ENCODE results near the gene SLC2A6. TPM values are rescaled to one million over a fixed set of nuclear protein-coding genes. Genes with fewer than 3 reads are reported as not detected.

SLC2A6 gene
- polyA plus RNA-seq, 1 donor, result 1.7 TPM

DNA sequence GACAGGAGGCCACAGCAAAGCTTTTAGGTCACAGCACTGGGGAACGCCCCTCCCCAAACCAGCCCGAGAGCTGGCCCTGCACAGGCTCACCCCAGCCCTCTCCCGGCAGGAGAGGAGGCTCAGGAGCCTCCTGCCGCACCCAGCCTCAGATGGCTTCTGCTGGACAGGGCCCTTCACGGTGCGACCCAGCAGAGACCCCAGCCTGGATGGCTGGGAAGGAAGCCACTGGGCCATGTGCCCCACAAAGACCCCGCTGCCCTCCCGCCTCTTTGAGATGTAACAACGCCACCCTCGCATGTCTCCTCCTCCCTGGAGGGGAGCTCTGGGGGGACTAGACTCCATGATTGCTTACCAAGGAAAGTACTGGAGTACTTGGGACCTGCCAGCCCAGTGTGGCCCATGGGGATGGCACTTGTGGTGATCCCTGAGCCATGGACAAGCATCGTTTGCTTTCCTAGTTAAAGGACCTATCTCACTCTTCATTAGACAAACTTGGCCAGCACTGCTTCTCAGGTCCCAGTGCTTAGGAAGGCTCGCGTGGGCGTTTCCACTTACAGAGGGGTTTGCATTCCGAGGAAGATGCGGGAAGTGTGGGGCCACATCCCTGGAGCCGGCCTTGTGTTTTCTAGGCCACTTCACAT is 36.8 kb upstream of the SLC2A6 start:
- H3K4me1 ChIP-seq (ENCODE audit: control insufficient read depth, insufficient read depth, low read length), result no peaks in the 10 kb centered on the region
- no peaks in the 10 kb centered on the region for H3K27me3 ChIP-seq (ENCODE audit: control insufficient read depth, insufficient read depth, low read length)
- DNase-seq, result no peak
- no peaks in the 10 kb centered on the region for H3K36me3 ChIP-seq (ENCODE audit: control insufficient read depth, insufficient read depth, low read length)
- H3K27ac ChIP-seq (ENCODE audit: low read length), result no peak overlapping the region
- H3K4me3 ChIP-seq (ENCODE audit: low read length), result no peak overlapping the region
- 100% methylated on average over 1 of the region's 17 CpGs for WGBS (ENCODE audit: insufficient coverage, low lambda C conversion rate)
- H3K9me3 ChIP-seq (ENCODE audit: control insufficient read depth, low read depth, low read length), result peaks cover 4% of the 10 kb centered on the region

DNA sequence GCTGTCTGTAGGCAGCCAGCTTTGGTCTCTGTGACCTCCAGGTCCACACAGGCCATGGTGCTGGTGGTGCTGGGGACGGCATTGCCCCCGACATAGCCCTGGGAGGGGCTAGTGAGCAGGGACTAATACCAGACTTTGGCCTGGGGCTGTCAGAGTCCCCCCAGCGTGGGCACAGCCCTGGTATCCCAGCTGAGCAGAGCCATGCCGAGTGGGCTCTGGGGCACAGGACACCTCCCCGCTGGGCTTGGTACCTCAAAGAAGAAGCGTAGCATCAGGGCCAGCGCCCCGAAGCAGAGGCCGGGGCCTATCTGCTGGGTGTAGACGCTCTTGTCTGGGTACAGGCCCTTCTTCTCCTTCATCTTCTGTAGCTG is 36.3 kb upstream of the SLC2A6 start:
- H3K9me3 ChIP-seq (ENCODE audit: control insufficient read depth, low read depth, low read length), result peaks cover 4% of the 10 kb centered on the region
- H3K27me3 ChIP-seq (ENCODE audit: control insufficient read depth, insufficient read depth, low read length), result no peaks in the 10 kb centered on the region
- H3K36me3 ChIP-seq (ENCODE audit: control insufficient read depth, insufficient read depth, low read length), result no peaks in the 10 kb centered on the region
- WGBS (ENCODE audit: insufficient coverage, low lambda C conversion rate), result no CpG with 5 or more reads among the region's 10 CpGs
- DNase-seq, result no peak
- H3K27ac ChIP-seq (ENCODE audit: low read length), result no peak overlapping the region
- no peak overlapping the region for H3K4me3 ChIP-seq (ENCODE audit: low read length)
- H3K4me1 ChIP-seq (ENCODE audit: control insufficient read depth, insufficient read depth, low read length), result no peaks in the 10 kb centered on the region

DNA sequence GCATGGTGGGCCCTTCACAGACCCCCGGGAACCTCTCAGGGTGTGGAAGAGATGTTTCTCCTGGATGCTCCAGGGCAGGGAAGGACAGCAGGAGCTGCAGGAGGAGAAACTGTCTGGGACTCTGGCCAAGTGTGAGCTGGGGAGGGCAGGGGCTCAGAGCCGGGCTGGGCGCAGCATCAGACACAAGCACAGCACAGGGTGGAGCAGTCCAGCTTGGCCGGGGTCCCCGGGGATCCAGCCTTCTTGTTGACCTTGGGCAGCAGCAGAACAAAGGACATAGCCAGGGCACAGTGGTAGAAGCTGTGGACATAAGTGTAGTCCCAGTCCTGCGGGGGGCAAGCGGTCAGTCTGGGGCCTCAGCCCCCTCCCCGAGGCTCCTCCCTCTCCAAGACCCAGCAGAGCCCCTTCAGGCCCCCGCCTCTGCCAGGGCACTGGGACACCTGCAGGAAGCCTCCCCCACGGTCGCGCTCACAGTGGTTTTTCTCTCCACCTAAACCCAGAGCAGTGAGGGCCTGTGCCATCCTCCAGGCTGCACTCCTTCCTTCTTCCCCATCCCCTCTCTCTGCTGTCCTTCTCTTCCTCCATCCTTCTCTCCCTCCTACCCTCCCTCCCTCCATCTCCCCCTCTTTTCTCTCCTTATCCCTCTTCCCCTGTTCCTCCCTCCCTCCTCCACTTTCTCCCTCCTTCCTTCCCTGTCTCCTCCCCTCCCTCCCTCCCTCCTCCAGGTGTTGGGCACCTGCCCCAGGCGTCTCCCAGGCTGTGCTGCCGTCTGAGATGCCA is 35.8 kb upstream of the SLC2A6 start:
- H3K36me3 ChIP-seq (ENCODE audit: control insufficient read depth, insufficient read depth, low read length), result no peaks in the 10 kb centered on the region
- no peak for DNase-seq
- peaks cover 5% of the 10 kb centered on the region for H3K27me3 ChIP-seq (ENCODE audit: control insufficient read depth, insufficient read depth, low read length)
- H3K4me1 ChIP-seq (ENCODE audit: control insufficient read depth, insufficient read depth, low read length), result no peaks in the 10 kb centered on the region
- no CpG with 5 or more reads among the region's 14 CpGs for WGBS (ENCODE audit: insufficient coverage, low lambda C conversion rate)
- H3K9me3 ChIP-seq (ENCODE audit: control insufficient read depth, low read depth, low read length), result peaks cover 4% of the 10 kb centered on the region
- no peak overlapping the region for H3K4me3 ChIP-seq (ENCODE audit: low read length)
- no peak overlapping the region for H3K27ac ChIP-seq (ENCODE audit: low read length)

DNA sequence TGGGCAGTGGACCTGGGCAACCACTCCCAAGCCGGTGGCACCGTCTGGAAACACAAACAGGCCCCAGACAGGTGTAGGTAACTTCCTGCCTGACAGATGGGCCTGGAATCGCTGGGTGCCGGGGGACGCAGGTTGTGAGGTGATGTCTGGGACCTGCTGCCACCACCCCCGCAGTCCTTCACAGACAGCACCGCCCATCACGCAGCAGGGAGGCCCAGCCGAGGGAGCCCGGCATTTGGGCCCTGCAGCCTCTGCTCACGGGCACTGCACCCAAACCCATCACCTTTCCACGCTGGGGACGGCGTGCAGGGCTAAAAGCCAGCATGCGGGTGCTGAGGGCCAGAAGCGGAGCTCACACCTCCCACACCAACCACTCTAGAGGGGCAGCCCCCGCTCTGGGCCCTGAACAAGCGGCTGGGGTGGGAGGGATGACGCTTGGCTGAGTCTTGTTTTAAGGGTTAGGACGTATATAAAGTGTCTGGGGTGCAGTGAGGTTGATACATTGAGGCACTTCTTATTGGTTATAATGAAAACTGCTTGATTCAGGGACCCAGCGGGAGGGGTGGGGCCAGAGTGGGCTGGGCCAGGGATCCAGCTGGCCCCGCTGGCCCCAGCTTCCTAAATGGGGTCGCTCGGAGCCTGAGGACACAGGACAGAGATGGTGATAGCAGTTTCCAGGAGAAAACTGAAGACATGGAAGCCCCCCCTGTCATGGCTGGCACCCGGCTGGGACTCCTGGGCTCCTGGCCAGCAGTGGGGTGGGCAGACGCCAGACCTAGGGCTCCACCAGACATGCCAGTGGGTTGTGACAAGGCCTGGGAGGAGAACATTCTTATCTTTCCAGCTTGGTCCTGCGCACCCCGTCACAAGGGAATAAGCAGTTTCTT is 34.6 kb upstream of the SLC2A6 start:
- peaks cover 13% of the 10 kb centered on the region for H3K27me3 ChIP-seq (ENCODE audit: control insufficient read depth, insufficient read depth, low read length)
- peaks cover 4% of the 10 kb centered on the region for H3K9me3 ChIP-seq (ENCODE audit: control insufficient read depth, low read depth, low read length)
- H3K4me3 ChIP-seq (ENCODE audit: low read length), result no peak overlapping the region
- WGBS (ENCODE audit: insufficient coverage, low lambda C conversion rate), result 40% methylated on average over 1 of the region's 28 CpGs
- H3K4me1 ChIP-seq (ENCODE audit: control insufficient read depth, insufficient read depth, low read length), result peaks cover 6% of the 10 kb centered on the region
- H3K36me3 ChIP-seq (ENCODE audit: control insufficient read depth, insufficient read depth, low read length), result no peaks in the 10 kb centered on the region
- no peak for DNase-seq
- H3K27ac ChIP-seq (ENCODE audit: low read length), result no peak overlapping the region

DNA sequence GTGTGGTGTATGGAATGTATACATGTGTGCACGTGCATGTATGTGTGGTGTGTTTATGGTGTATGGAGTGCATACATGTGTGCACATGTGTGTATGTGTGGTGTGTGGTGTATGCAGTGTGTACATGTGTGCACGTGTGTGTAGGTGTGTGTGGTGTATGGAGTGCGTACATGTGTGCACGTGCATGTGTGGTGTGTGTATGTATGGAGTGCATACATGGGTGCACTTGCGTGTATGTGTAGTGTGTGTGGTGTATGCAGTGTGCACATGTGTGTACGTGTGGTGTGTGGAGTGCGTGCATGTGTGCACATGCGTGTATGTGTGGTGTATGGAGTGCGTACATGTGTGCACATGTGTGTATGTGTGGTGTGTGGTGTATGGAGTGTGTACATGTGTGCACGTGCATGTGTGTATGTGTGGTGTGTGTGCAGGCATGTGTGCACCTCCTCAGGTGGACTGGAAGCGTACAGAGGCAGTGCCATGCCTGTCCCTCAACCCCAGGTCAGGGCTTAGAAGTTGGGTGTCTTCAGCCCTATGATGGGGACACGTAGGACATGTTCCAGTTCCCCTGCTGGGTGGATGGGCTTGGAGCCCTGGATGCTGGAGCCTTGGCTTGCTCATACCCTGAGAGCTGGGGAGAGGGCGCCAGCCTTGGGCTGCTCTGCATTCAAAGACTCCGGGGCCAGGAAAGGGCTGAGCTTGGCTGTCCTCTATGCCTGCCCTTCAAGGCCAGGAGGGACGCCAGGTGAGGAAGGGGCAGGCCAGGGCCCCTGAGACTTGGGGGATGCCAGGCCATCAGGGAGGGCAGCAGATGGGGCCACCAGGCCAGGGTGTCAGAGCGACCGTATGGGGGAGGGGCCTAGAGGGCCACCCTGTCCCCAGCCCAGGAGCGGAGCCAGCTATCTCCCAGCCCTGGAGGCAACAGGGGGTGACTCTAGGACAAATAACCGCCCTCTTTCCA is 33.6 kb upstream of the SLC2A6 start:
- Histone ChIP-seq H3K9me3 (ENCODE audit: control insufficient read depth, low read depth, low read length) (peaks cover 4% of the 10 kb centered on the region), H3K36me3 (ENCODE audit: control insufficient read depth, insufficient read depth, low read length) (no peaks in the 10 kb centered on the region), H3K4me1 (ENCODE audit: control insufficient read depth, insufficient read depth, low read length) (peaks cover 6% of the 10 kb centered on the region), H3K27ac (ENCODE audit: low read length) (no peak overlapping the region), H3K27me3 (ENCODE audit: control insufficient read depth, insufficient read depth, low read length) (peaks cover 13% of the 10 kb centered on the region), H3K4me3 (ENCODE audit: low read length) (no peak overlapping the region)
- DNase-seq, result no peak
- whole genome bisulfite sequencing (ENCODE audit: insufficient coverage, low lambda C conversion rate), result no CpG with 5 or more reads among the region's 19 CpGs

DNA sequence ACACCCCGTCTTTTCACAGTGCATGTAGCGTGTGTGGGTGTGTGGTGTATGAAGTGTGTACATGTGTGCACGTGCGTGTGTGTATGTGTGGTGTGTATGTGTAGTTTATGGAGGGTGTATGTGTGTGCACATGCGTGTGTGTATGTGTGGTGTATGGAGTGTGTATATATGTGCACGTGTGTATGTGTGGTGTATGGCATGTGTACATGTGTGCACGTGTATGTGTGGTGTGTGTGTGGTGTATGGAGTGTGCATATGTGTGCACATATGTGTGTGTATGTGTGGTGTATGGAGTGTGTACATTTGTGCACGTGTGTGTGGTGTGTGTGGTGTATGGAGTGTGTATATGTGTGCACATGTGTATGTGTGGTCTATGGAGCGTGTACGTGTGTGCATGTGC is 32.7 kb upstream of the SLC2A6 start:
- Histone ChIP-seq H3K4me1 (ENCODE audit: control insufficient read depth, insufficient read depth, low read length) (peaks cover 6% of the 10 kb centered on the region), H3K27ac (ENCODE audit: low read length) (no peak overlapping the region), H3K27me3 (ENCODE audit: control insufficient read depth, insufficient read depth, low read length) (peaks cover 13% of the 10 kb centered on the region), H3K36me3 (ENCODE audit: control insufficient read depth, insufficient read depth, low read length) (no peaks in the 10 kb centered on the region), H3K4me3 (ENCODE audit: low read length) (no peak overlapping the region), H3K9me3 (ENCODE audit: control insufficient read depth, low read depth, low read length) (peaks cover 4% of the 10 kb centered on the region)
- 80% methylated on average over 1 of the region's 10 CpGs for WGBS (ENCODE audit: insufficient coverage, low lambda C conversion rate)
- DNase-seq, result no peak

DNA sequence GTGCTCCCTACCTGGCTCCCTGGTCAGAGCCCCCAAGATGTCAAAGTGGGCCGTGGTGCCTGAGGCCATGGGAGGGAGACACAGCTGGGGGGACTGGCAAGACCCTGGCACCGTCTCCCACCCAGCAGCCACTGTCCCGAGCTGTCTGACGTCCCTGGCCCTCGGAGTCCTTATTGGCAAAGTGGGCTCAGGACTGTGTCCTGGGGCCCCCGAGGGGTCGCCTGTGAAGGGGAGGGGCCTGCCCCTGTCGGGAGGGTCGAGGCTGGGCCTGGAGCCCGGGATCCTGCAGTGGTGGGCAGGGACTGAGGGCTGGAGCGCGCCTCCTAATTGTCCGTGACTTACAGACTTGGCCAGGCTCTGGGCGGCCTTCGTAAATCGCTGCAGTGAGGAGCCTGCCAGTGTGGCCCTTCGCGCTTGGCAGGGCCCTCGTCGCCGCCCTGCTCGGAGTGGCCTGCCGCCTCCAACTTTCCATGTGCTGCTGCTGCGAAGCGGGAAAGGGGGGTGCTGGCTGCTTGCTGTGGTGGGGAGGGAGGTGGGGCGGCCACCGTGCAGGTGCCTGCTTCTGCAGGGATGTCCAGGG is 32.1 kb upstream of the SLC2A6 start:
- no peak overlapping the region for H3K4me3 ChIP-seq (ENCODE audit: low read length)
- H3K36me3 ChIP-seq (ENCODE audit: control insufficient read depth, insufficient read depth, low read length), result no peaks in the 10 kb centered on the region
- H3K27me3 ChIP-seq (ENCODE audit: control insufficient read depth, insufficient read depth, low read length), result peaks cover 13% of the 10 kb centered on the region
- no CpG with 5 or more reads among the region's 27 CpGs for WGBS (ENCODE audit: insufficient coverage, low lambda C conversion rate)
- DNase-seq, result no peak
- peaks cover 4% of the 10 kb centered on the region for H3K9me3 ChIP-seq (ENCODE audit: control insufficient read depth, low read depth, low read length)
- H3K4me1 ChIP-seq (ENCODE audit: control insufficient read depth, insufficient read depth, low read length), result peaks cover 6% of the 10 kb centered on the region
- H3K27ac ChIP-seq (ENCODE audit: low read length), result no peak overlapping the region

DNA sequence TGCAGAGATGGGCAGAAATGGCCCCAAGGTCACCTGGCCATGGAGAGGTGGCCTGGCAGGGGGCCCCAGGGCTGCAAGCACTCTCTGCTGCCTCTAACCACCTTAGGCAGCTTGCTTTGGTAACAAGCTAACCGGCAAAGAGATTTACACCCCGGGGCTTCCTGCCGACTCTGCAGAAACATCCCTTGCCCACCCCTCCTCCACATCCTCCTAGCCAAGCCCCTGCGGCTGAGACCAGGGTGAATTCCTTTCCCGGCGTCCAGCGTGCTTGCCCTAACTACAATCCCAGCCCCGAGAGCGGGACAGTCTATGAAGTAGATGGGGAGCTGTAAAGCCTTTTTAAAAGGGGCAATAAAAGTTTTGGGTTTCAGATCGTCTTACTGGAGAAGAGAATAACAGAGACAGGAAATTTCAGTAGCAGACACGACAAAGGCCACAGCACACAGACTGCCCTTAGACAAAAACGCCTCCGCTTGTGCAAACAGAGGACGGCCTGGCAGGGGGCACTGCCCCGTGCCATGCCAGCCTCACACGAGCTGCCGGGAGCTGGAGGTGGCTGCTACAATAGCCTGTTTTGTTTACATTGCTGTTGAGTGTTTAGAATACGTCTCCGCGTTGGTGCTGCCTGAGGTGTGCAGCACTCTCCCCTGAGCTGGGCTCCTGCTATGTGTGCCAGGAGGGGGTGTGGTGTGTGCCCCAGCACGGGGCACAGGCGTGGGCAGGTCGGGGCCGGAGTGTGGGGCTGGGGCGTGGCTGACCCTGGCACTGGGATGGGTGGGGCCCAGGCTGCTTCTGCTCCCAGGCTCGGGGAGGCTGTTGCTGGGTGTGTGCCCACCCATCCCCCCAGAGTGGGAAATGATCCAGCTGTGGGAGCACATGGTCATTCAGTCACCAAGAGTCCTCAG is 30.5 kb upstream of the SLC2A6 start:
- H3K4me1 ChIP-seq (ENCODE audit: control insufficient read depth, insufficient read depth, low read length), result peaks cover 6% of the 10 kb centered on the region
- H3K27ac ChIP-seq (ENCODE audit: low read length), result no peak overlapping the region
- H3K36me3 ChIP-seq (ENCODE audit: control insufficient read depth, insufficient read depth, low read length), result no peaks in the 10 kb centered on the region
- WGBS (ENCODE audit: insufficient coverage, low lambda C conversion rate), result no CpG with 5 or more reads among the region's 26 CpGs
- no peak for DNase-seq
- peaks cover 13% of the 10 kb centered on the region for H3K27me3 ChIP-seq (ENCODE audit: control insufficient read depth, insufficient read depth, low read length)
- H3K4me3 ChIP-seq (ENCODE audit: low read length), result no peak overlapping the region
- H3K9me3 ChIP-seq (ENCODE audit: control insufficient read depth, low read depth, low read length), result peaks cover 4% of the 10 kb centered on the region

DNA sequence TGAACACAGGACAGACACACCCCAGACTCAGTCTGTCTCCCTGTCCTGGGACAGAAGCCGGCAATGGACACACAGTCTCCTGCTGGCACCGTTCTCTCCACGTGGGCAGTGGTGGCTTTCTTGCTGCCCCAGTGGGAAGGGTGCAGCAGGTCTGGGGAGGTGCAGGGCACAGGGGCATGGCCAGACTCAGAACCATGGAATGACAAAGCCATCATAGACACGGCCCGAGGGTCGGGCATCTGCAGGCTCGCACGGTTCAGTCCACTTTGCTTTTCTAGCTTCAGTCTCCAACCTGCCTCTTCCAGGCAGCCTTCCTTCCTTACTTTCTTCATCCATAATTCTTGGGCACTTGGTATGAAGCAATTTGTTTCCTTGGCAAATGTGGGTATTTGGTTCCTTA is 29.1 kb upstream of the SLC2A6 start:
- WGBS (ENCODE audit: insufficient coverage, low lambda C conversion rate), result no CpG with 5 or more reads among the region's 8 CpGs
- Histone ChIP-seq H3K4me3 (ENCODE audit: low read length) (no peak overlapping the region), H3K4me1 (ENCODE audit: control insufficient read depth, insufficient read depth, low read length) (peaks cover 6% of the 10 kb centered on the region), H3K27me3 (ENCODE audit: control insufficient read depth, insufficient read depth, low read length) (peaks cover 16% of the 10 kb centered on the region), H3K27ac (ENCODE audit: low read length) (no peak overlapping the region), H3K36me3 (ENCODE audit: control insufficient read depth, insufficient read depth, low read length) (no peaks in the 10 kb centered on the region), H3K9me3 (ENCODE audit: control insufficient read depth, low read depth, low read length) (peaks cover 4% of the 10 kb centered on the region)
- DNase-seq, result no peak

Measured in large intestine (tissue), 3 donors.